ENCODE measurements around the gene PLEKHG5.

GRCh38 chr1:6507461-6507911, 16.0 kb upstream of the PLEKHG5 start:
- TF ChIP-seq CTCF (IDR thresholded peaks at IDR 0.05): no peak
- no peak for TF ChIP-seq POLR2A (IDR thresholded peaks at IDR 0.05)

All from lower leg skin (tissue), 3 donors.